Measurements from ENCODE around the gene SPTLC3.

SPTLC3 gene
- 0 to 1.6 (median 0.19) reads per million in 9 experiments for total RNA-seq

DNA sequence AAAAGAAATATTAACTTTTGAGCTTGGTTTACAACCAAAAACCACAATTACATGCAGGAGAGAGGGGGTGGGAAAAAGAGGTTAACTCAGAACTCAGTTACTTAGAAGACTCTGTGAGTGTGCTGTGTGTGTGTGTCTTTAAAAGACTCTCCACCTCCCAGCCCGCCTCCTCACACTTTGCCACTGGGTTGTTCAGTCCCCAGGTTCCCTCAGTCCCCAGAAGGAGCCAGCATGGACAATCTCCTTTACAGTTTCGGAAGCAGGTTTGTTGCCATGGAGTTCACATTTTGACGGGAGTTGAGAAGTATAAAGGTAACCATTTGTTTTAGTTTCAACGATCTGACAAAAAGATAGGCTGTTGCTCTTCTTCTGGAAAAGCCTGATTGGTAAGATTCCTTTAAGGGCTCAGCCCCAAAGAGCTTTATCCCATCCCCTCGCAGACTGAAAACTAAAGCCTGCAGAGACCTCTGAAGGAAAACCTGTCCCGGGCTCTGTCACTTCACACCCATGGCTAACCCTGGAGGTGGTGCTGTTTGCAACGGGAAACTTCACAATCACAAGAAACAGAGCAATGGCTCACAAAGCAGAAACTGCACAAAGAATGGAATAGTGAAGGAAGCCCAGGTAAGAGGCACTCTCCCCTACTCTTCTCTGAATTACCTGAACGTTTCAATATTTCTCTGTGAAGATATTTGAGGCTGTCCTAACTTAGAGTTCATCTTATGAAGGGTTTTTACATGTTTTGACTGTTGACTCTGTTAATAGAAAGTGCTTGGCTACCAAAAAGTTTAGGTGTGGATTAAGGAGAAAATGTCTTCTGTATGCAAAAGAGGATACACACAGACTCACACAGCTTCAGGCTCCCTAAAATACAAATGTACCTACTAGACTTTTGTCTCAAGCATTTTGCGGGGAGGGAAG, at the start of gene SPTLC3:
Gene SPTLC3 (plus strand): TSS at position 212 of the 921 bp plus-strand sequence. CDS start 296 bp downstream, at position 508.
- ATAC-seq (replicated peaks) = no peak
- no peaks in the 10 kb centered on the region for H3K27me3 Mint-ChIP-seq
- no peaks in the 10 kb centered on the region for H3K4me1 Mint-ChIP-seq (ENCODE audit: low read depth in 2 of 2)
- H3K27ac Mint-ChIP-seq = no peak within 1 kb of the TSS
- no peak for DNase-seq
- H3K4me3 Mint-ChIP-seq = peak within 1 kb of the TSS; percentile 34 to 62
- H3K9me3 Mint-ChIP-seq = peaks cover under 1 to 2% of the 10 kb centered on the region in 2 donors
- H3K36me3 Mint-ChIP-seq (ENCODE audit: insufficient read depth) = no peaks in the 10 kb centered on the region

DNA sequence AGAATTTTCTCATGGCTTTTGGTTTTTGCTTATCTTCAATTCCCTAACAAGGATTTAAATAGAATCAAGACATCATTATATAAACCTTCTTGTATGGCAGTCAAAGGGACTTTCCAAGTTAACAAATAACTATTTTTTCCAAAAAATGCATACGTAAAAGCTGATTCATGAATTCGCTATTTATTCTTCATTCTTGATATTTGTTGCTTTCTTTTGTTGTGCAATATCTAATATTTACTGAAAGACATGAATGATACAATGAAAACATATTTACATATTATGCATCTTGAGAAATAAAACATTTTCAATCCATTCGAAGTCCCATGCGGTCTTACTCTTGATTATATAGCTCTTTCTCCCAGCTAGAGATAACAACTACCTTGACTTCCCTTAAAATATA, 47.0 kb upstream of the SPTLC3 start:
- H3K4me1 Mint-ChIP-seq (ENCODE audit: low read depth in 2 of 2) = no peaks in the 10 kb centered on the region
- H3K27me3 Mint-ChIP-seq = no peaks in the 10 kb centered on the region
- no peaks in the 10 kb centered on the region for H3K36me3 Mint-ChIP-seq (ENCODE audit: insufficient read depth)
- no peak overlapping the region for H3K27ac Mint-ChIP-seq
- ATAC-seq (replicated peaks) = no peak
- no peak overlapping the region for H3K4me3 Mint-ChIP-seq
- no peak for DNase-seq
- peaks cover 4 to 26% of the 10 kb centered on the region in 2 donors for H3K9me3 Mint-ChIP-seq

DNA sequence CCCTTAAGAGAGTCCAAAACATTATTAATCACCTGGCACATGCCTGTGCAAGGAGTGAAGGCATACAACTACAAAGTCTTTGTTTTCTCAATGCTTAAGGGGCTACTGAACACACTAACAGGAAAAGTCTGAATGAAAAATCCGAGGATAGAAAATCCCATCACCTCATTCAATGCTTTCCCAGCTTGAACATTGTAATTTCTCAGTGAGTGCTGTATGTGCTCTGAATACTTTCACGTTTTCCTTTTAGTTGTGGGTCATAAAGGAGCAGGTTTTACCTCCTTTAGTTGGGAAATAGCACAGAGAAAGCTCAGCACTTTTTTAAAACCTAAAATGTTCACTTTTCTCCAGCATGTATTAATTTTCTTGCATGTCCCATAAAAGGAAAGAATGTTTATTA, 45.9 kb upstream of the SPTLC3 start:
- ATAC-seq (replicated peaks) (no peak), DNase-seq (no peak)
- Mint-ChIP-seq H3K27me3 (no peaks in the 10 kb centered on the region), H3K36me3 (ENCODE audit: insufficient read depth) (no peaks in the 10 kb centered on the region), H3K4me1 (ENCODE audit: low read depth in 2 of 2) (no peaks in the 10 kb centered on the region), H3K9me3 (peaks cover 4 to 34% of the 10 kb centered on the region in 2 donors), H3K27ac (no peak overlapping the region), H3K4me3 (no peak overlapping the region)

DNA sequence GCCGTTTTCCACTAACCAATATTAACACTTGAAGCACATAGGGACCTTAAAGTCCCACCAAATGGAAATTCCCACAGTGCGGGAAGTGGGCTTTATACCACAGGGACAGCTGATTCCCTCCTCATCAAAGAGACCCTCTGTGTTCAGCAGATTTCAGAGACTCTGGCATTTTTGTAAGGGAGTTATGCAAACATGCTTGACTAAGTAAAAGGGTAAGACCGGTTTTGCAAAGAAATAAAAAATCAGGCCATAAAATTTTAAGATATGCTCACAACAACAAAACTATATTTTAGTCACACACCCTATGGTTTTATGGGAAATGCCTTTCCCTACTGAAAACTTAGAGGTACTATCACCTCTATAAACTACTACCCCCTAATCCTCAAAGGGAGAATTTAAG, 45.4 kb upstream of the SPTLC3 start:
- H3K36me3 Mint-ChIP-seq (ENCODE audit: insufficient read depth) = no peaks in the 10 kb centered on the region

DNA sequence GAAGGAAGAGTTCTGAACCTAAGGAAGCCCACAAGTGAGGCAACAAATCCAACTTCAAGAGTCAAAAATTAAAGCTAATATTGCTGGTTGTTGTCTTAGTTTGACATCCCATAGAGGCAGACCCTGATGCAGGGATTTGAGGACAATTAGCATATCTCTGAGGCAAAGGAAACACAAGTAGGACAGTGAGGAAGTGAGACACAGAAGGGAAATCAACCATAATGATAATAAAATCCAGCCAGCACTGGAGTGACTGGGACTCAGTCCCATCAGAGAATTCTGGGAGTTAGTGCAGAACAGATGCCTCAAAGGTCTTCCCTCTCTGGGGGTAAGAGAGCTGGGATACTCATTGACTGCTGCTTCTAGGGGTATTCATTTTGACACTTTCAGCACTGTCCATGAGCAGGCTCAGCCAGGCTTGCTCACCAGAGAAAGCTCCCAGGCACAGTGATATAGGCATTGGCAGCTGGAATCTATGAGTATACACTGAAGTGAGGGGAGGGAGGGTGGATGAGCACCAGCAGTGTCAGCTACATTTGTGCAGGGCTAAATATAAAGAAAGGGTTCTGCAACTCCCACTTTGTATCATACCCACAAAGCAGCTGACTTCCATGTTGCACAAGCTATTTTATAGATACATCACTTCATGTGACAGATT, 43.4 kb upstream of the SPTLC3 start:
- ATAC-seq (replicated peaks) (no peak), DNase-seq (no peak)
- Mint-ChIP-seq H3K4me1 (ENCODE audit: low read depth in 2 of 2) (no peaks in the 10 kb centered on the region), H3K27ac (no peak overlapping the region), H3K9me3 (peaks cover 3 to 18% of the 10 kb centered on the region in 2 donors), H3K36me3 (ENCODE audit: insufficient read depth) (no peaks in the 10 kb centered on the region), H3K4me3 (no peak overlapping the region), H3K27me3 (no peaks in the 10 kb centered on the region)

More for the DNA sequence above, 45.4 kb upstream of the SPTLC3 start:
- DNase-seq = no peak
- H3K9me3 Mint-ChIP-seq = peaks cover 4 to 31% of the 10 kb centered on the region in 2 donors
- H3K27ac Mint-ChIP-seq = no peak overlapping the region
- no peak for ATAC-seq (replicated peaks)
- no peak overlapping the region for H3K4me3 Mint-ChIP-seq
- H3K27me3 Mint-ChIP-seq = no peaks in the 10 kb centered on the region
- H3K4me1 Mint-ChIP-seq (ENCODE audit: low read depth in 2 of 2) = no peaks in the 10 kb centered on the region

DNA sequence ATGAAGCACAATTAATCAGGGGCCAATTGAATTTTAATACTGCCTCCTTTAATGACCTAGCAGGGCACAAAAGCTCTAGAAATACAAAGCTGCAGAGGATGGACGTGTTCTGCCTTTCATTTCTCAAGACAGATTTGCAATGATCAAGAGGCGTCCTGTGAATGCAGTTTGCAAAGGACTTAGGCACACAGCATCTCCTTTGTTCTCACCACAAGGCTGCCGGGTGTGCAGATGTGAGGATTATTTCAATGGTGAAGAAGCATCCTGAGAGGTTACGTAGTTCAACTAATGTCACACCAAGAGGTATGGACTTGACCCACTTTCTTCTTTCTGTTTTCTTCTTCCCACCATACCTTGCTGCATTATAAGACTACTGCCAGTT, 42.9 kb upstream of the SPTLC3 start:
- H3K27ac Mint-ChIP-seq = no peak overlapping the region
- no peak overlapping the region for H3K4me3 Mint-ChIP-seq
- H3K4me1 Mint-ChIP-seq (ENCODE audit: low read depth in 2 of 2) = no peaks in the 10 kb centered on the region
- no peaks in the 10 kb centered on the region for H3K27me3 Mint-ChIP-seq
- H3K9me3 Mint-ChIP-seq = peaks cover 3 to 18% of the 10 kb centered on the region in 2 donors
- H3K36me3 Mint-ChIP-seq (ENCODE audit: insufficient read depth) = no peaks in the 10 kb centered on the region
- DNase-seq (no peak), ATAC-seq (replicated peaks) (peak; percentile 29)

DNA sequence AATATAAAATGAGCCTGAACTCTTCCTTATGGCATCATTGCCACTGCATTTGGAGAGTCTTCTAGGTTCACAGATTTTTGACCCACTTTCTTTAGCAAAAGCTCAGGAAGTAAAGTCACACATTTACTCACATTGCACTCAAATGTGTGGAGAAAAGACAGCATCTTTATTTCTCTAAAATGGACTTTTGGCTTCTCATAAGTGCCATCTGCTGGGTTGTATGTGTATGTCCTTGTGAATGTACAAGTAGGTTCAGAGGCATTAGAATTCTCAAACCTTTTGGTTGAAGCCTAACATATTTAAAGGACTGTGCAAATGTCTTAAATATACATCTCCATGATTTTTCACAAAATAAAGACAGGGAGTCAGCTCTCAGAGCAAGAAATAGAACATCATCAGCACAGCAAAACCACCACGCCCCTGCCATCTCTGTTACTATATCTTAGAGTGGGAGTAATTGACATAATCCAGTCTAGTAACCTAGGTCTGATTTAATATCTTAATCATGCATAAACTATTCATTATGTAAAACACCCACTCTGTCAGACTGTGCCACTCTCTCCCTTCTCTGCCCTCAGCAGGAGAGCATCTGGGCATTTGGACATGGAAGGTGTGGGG, 42.2 kb upstream of the SPTLC3 start:
- DNase-seq = no peak
- ATAC-seq (replicated peaks) = no peak
- peaks cover 3 to 18% of the 10 kb centered on the region in 2 donors for H3K9me3 Mint-ChIP-seq
- no peaks in the 10 kb centered on the region for H3K4me1 Mint-ChIP-seq (ENCODE audit: low read depth in 2 of 2)
- H3K27me3 Mint-ChIP-seq = no peaks in the 10 kb centered on the region
- H3K4me3 Mint-ChIP-seq = no peak overlapping the region
- H3K36me3 Mint-ChIP-seq (ENCODE audit: insufficient read depth) = no peaks in the 10 kb centered on the region
- H3K27ac Mint-ChIP-seq = no peak overlapping the region

DNA sequence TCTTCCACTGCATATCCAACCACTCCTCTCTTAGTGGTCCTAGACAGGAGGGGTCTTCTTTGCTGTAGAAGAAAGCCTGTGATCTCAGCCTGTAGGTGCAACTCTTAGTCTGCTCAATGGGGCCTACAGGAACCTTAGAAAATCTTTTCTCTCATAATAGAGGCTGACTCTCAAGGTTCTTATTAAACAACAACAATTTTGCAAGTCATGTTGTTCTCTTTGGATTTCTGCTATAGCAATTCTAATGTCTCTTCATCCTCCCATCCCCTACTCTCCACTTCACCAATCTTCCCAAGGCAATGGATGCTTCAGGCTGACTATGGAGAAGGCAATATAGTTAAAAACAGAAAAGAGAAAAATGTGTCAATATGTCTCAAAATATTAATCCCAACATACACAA, 40.8 kb upstream of the SPTLC3 start:
- no peak for DNase-seq
- peaks cover 3 to 18% of the 10 kb centered on the region in 2 donors for H3K9me3 Mint-ChIP-seq
- no peak overlapping the region for H3K4me3 Mint-ChIP-seq
- no peaks in the 10 kb centered on the region for H3K36me3 Mint-ChIP-seq (ENCODE audit: insufficient read depth)
- H3K27ac Mint-ChIP-seq = no peak overlapping the region
- no peak for ATAC-seq (replicated peaks)
- no peaks in the 10 kb centered on the region for H3K4me1 Mint-ChIP-seq (ENCODE audit: low read depth in 2 of 2)
- H3K27me3 Mint-ChIP-seq = no peaks in the 10 kb centered on the region

DNA sequence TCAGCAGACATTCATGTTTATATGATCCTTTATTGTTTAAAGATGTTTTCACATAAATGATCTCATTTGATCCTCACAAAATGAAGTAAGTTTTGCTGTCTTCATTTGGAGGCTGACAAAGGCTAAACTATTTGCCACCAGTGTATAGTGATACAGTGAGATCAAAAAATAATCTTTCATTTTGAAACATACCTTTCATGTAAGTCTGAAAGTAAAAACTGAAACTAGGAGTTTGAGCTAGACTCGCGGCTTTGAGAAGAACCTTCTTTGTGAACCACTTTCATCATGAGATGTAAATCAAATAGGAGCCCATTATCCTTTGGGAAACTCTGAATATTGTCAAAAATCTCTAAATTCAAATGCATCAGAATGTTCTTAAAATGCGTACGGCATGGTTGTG, 40.3 kb upstream of the SPTLC3 start:
- no peaks in the 10 kb centered on the region for H3K27me3 Mint-ChIP-seq
- no peaks in the 10 kb centered on the region for H3K36me3 Mint-ChIP-seq (ENCODE audit: insufficient read depth)
- no peak overlapping the region for H3K4me3 Mint-ChIP-seq
- DNase-seq (no peak), ATAC-seq (replicated peaks) (no peak)
- peaks cover 3 to 18% of the 10 kb centered on the region in 2 donors for H3K9me3 Mint-ChIP-seq
- H3K4me1 Mint-ChIP-seq (ENCODE audit: low read depth in 2 of 2) = no peaks in the 10 kb centered on the region
- no peak overlapping the region for H3K27ac Mint-ChIP-seq

DNA sequence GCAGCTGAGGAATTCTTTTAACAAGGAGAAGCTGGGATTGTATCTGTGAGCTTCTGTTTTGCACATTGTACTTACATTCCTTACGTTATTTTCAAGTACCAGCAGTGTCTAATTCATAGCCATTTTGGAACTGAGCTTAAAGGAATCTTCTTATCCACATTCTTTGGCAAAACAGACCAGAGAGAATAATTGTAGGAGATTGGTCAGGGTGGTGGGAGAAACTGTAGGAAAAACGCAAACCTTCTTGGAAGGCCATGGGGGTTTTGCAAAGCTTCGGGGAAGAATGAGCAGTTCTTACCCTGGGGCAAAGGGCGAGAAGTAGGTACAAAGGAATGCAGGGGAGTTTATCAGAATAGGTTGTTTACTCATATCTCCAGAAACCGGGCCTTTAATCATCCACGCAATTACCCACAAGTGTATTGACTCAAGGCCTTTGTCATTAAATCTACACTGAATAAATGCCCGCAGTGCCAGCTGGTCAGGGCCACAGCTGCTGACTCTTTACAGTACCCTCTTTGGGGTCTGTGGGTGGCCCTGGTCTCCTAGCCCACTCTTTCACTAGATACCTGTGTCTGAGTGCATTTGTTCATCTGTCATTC, 39.6 kb upstream of the SPTLC3 start:
- H3K36me3 Mint-ChIP-seq (ENCODE audit: insufficient read depth) = no peaks in the 10 kb centered on the region
- H3K9me3 Mint-ChIP-seq = peaks cover 3 to 18% of the 10 kb centered on the region in 2 donors
- ATAC-seq (replicated peaks) (no peak), DNase-seq (no peak)
- H3K27ac Mint-ChIP-seq = no peak overlapping the region
- no peaks in the 10 kb centered on the region for H3K27me3 Mint-ChIP-seq
- H3K4me3 Mint-ChIP-seq = no peak overlapping the region
- H3K4me1 Mint-ChIP-seq (ENCODE audit: low read depth in 2 of 2) = no peaks in the 10 kb centered on the region

DNA sequence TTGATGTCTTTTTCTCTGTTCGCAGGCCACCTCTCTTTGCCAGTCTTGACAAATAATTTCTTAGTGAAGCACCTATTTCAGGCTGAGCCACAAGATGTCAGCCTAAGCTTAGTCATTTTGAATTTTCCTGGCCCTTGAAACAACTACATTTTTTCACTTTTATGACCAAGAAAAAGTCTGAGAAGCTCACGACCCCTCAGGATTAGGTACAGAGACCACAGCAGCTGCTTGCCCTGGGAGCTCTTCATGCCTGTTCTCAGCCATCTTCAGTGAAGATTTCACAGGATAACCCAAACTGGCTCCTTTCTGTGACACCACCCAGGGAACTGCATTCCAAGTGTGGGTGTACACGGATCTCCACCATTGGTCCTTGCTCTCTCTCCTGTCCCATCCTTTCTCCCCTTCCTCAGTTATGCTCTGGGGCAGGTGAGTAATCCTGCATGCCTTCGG, 38.4 kb upstream of the SPTLC3 start:
- H3K27me3 Mint-ChIP-seq = no peaks in the 10 kb centered on the region
- ATAC-seq (replicated peaks) (no peak), DNase-seq (no peak)
- H3K27ac Mint-ChIP-seq = no peak overlapping the region
- H3K36me3 Mint-ChIP-seq (ENCODE audit: insufficient read depth) = no peaks in the 10 kb centered on the region
- no peaks in the 10 kb centered on the region for H3K4me1 Mint-ChIP-seq (ENCODE audit: low read depth in 2 of 2)
- H3K9me3 Mint-ChIP-seq = peaks cover 0 to 12% of the 10 kb centered on the region in 2 donors
- H3K4me3 Mint-ChIP-seq = no peak overlapping the region

DNA sequence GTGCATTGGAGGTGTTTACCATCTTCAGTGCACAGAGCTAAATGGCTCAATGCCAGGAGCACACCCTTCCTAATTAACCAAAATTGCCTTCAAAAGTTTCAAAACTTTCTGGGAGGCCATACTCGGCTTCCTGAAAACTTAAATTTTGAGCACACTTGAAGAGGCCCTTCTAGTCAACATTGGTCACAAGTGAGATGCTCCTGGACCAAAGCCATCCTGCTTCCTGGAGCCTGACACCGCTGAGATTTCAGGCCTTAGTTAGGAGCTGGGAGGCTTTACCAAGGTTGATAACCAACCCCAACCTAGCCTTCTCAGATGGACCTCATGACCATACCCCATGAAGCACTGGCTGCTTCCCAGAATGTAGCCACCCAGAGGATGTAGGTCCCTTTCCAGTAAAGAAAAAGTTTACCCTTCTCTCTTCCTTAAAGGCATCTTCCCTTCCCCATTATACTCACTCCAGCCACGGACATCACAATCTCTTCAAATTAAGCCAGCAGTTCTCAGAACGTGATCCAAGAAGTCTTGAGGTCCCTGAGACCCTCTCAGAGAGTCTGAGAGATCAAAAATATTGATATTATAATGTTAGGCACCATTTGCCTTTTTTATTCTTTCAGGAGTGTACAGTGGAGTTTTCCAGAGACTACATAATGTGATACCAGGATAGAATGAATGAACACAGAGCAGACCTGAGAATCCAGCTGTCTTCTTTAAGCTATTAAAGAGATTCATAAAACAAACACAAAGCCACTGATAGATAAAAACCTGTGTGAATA, 32.8 kb upstream of the SPTLC3 start:
- H3K27me3 Mint-ChIP-seq = no peaks in the 10 kb centered on the region
- H3K4me1 Mint-ChIP-seq (ENCODE audit: low read depth in 2 of 2) = no peaks in the 10 kb centered on the region
- H3K9me3 Mint-ChIP-seq = peaks cover 5 to 6% of the 10 kb centered on the region in 2 donors
- no peak for DNase-seq
- H3K4me3 Mint-ChIP-seq = no peak overlapping the region
- H3K36me3 Mint-ChIP-seq (ENCODE audit: insufficient read depth) = no peaks in the 10 kb centered on the region
- no peak overlapping the region for H3K27ac Mint-ChIP-seq
- no peak for ATAC-seq (replicated peaks)

Measured in effector memory CD8-positive, alpha-beta T cell (primary cell).